SK-N-SH (cell line): ENCODE measurements around the gene ID2. TPM values are rescaled to one million over a fixed set of nuclear protein-coding genes. Genes with fewer than 3 reads are reported as not detected.

Experiments
- CTCF ChIA-PET: fragments of 300-600, 350-600 bp; formaldehyde crosslinking; extraction: SDS; loops from one replicate; lab custom pipeline; 2021; lab: Yijun Ruan, JAX
- POLR2A ChIA-PET: fragments of 350-600 bp; sonication (Branson Sonifier 250); formaldehyde crosslinking; extraction: SDS; loops from one replicate; lab custom pipeline; 2020; ENCODE audit warnings: antibody characterized with exemption, inconsistent platforms; lab: Yijun Ruan, JAX
- DNase-seq: peaks from one replicate; pipeline ENCODE4 v3.0.0; 2012
- H2AFZ ChIP-seq: fragments of 200-600 bp; sonication (generic); 2 replicates; pipeline ENCODE4 v1.8.1; 2016; ENCODE audit warnings: antibody characterized with exemption, mild to moderate bottlenecking, low read depth
- H3F3A ChIP-seq: fragments of 200-600 bp; sonication (generic); replicated peaks from 2 replicates; pipeline ENCODE3; 2016; ENCODE audit warnings: antibody characterized with exemption, mild to moderate bottlenecking; ENCODE audit not compliant: insufficient read depth
- H3K27ac ChIP-seq, 2 experiments: fragments of 200-500 bp in 1 of 2; fragments of 200-600 bp in 1 of 2; sonication (Bioruptor generic) in 1 of 2; sonication (generic), shearing (Covaris generic) in 1 of 2; 2 replicates each; pipeline versions ENCODE4 v1.5.1 to v1.6.1; 2014 to 2016; ENCODE audit warnings: low read depth in 2 of 2, inconsistent platforms in 1 of 2, low read length in 1 of 2, mild to moderate bottlenecking in 1 of 2, mixed read lengths in 1 of 2
- H3K27me3 ChIP-seq: fragments of 200-600 bp; sonication (generic), shearing (Covaris generic); 2 replicates; pipeline ENCODE4 v1.6.1; 2016; ENCODE audit warnings: mixed run types; ENCODE audit not compliant: insufficient read depth
- H3K36me3 ChIP-seq, 2 experiments: fragments of 200-500 bp in 1 of 2; fragments of 200-600 bp in 1 of 2; sonication (Bioruptor generic) in 1 of 2; sonication (generic) in 1 of 2; replicated peaks in 1 of 2; 2 replicates each; pipeline versions ENCODE3 to v1.5.1; 2014 to 2016; ENCODE audit warnings: low read length in 1 of 2, mild to moderate bottlenecking in 1 of 2; ENCODE audit not compliant: insufficient read depth in 2 of 2, control insufficient read depth in 1 of 2
- H3K4me1 ChIP-seq, 2 experiments: fragments of 200-500 bp in 1 of 2; fragments of 200-600 bp in 1 of 2; sonication (Bioruptor generic) in 1 of 2; sonication (generic), shearing (Covaris generic) in 1 of 2; 2 replicates each; pipeline versions ENCODE4 v1.5.1 to v1.6.1; 2014 to 2016; ENCODE audit warnings: low read depth in 1 of 2, low read length in 1 of 2, mixed run types in 1 of 2; ENCODE audit not compliant: insufficient read depth in 2 of 2, control insufficient read depth in 1 of 2
- H3K4me2 ChIP-seq: fragments of 200-600 bp; sonication (generic), shearing (Covaris generic); 2 replicates; pipeline ENCODE4 v1.6.1; 2017; ENCODE audit warnings: mixed run types
- H3K4me3 ChIP-seq, 2 experiments: fragments of 200-500 bp in 1 of 2; fragments of 200-600 bp in 1 of 2; sonication (Bioruptor generic) in 1 of 2; sonication (generic), shearing (Covaris generic) in 1 of 2; 2 replicates each; pipeline versions ENCODE4 v1.5.1 to v1.8.1; 2014 to 2016; ENCODE audit warnings: low read depth in 2 of 2, inconsistent platforms in 1 of 2, low read length in 1 of 2, mild to moderate bottlenecking in 1 of 2, mixed read lengths in 1 of 2, moderate library complexity in 1 of 2
- H3K79me2 ChIP-seq: fragments of 200-600 bp; sonication (generic); 2 replicates; pipeline ENCODE4 v1.8.1; 2017; ENCODE audit warnings: mild to moderate bottlenecking; ENCODE audit not compliant: insufficient read depth
- H3K9ac ChIP-seq: fragments of 200-600 bp; sonication (generic); 2 replicates; pipeline ENCODE4 v1.6.1; 2017; ENCODE audit warnings: mixed run types
- H3K9me2 ChIP-seq: fragments of 200-600 bp; sonication (generic); 2 replicates; pipeline ENCODE4 v1.6.1; 2017; ENCODE audit warnings: mixed run types
- H3K9me3 ChIP-seq: fragments of 200-600 bp; sonication (generic); 2 replicates; pipeline ENCODE4 v1.6.1; 2017; ENCODE audit warnings: mixed run types, mild to moderate bottlenecking, moderate library complexity
- H4K20me1 ChIP-seq: fragments of 200-600 bp; sonication (generic); 2 replicates; pipeline ENCODE4 v1.6.1; 2017; ENCODE audit warnings: mild to moderate bottlenecking, mixed run types; ENCODE audit not compliant: insufficient read depth
- CHD2 ChIP-seq: fragments of 150-350 bp; IDR thresholded peaks from 2 replicates; pipeline ENCODE4 v1.6.1; 2018; ENCODE audit warnings: low read length; ENCODE audit not compliant: partially characterized antibody
- CTCF ChIP-seq: fragments of 200-600 bp; sonication (generic); IDR thresholded peaks from 2 replicates; pipeline ENCODE4 v1.6.1; 2017; ENCODE audit warnings: antibody characterized with exemption, mild to moderate bottlenecking, moderate library complexity
- EZH2phosphoT487 ChIP-seq: fragments of 200-600 bp; sonication (generic); IDR thresholded peaks from 2 replicates; pipeline ENCODE4 v1.6.1; 2017; ENCODE audit warnings: low read depth, mixed run types, mild to moderate bottlenecking, antibody characterized with exemption, moderate library complexity, borderline replicate concordance
- FOXJ3 ChIP-seq: sonication (generic); formaldehyde crosslinking; IDR thresholded peaks from 2 replicates; pipeline ENCODE4 v1.5.1; 2020; ENCODE audit warnings: mild to moderate bottlenecking, missing genetic modification reagents
- FOXM1 ChIP-seq: IDR thresholded peaks from 2 replicates; pipeline ENCODE4 v1.4.0; 2012; ENCODE audit warnings: low read depth, mild to moderate bottlenecking
- GABPA ChIP-seq: IDR thresholded peaks from 2 replicates; pipeline ENCODE4 v1.4.0; 2012; ENCODE audit warnings: low read depth, mild to moderate bottlenecking
- GATA2 ChIP-seq: sonication (generic); formaldehyde crosslinking; IDR thresholded peaks from 2 replicates; pipeline ENCODE4 v1.5.0; 2020; ENCODE audit warnings: mild to moderate bottlenecking, missing genetic modification reagents
- JUND ChIP-seq: IDR thresholded peaks from 2 replicates; pipeline ENCODE4 v1.4.0; 2012
- MEF2A ChIP-seq: IDR thresholded peaks from 2 replicates; pipeline ENCODE4 v1.4.0; 2012; ENCODE audit warnings: low read depth, borderline replicate concordance
- MXI1 ChIP-seq: IDR thresholded peaks from 2 replicates; pipeline ENCODE4 v1.6.1; 2012; ENCODE audit warnings: mild to moderate bottlenecking, low read depth, low read length, improper control_type of control experiment
- NFIC ChIP-seq: IDR thresholded peaks from 2 replicates; pipeline ENCODE4 v1.4.0; 2012; ENCODE audit warnings: borderline replicate concordance
- NRF1 ChIP-seq: IDR thresholded peaks from 2 replicates; pipeline ENCODE4 v1.6.1; 2012; ENCODE audit warnings: low read depth, mild to moderate bottlenecking, low read length
- PBX3 ChIP-seq: IDR thresholded peaks from 2 replicates; pipeline ENCODE4; 2012
- RAD21 ChIP-seq: IDR thresholded peaks from 2 replicates; pipeline ENCODE4 v1.6.1; 2012; ENCODE audit warnings: mild to moderate bottlenecking, low read length
- REST ChIP-seq: IDR thresholded peaks from 2 replicates; pipeline ENCODE4 v1.6.1; 2012; ENCODE audit warnings: mild to moderate bottlenecking, low read depth, low read length, moderate library complexity
- RXRA ChIP-seq: IDR thresholded peaks from 2 replicates; pipeline ENCODE4 v1.4.0; 2012; ENCODE audit warnings: low read depth, mild to moderate bottlenecking, borderline replicate concordance
- SIN3A ChIP-seq: IDR thresholded peaks from 2 replicates; pipeline ENCODE4 v1.6.1; 2012; ENCODE audit warnings: low read depth, mild to moderate bottlenecking, low read length, moderate library complexity, borderline replicate concordance
- SMC3 ChIP-seq: IDR thresholded peaks from 2 replicates; pipeline ENCODE4 v1.6.1; 2012; ENCODE audit warnings: low read depth, low read length, improper control_type of control experiment
- TAF1 ChIP-seq: IDR thresholded peaks from 2 replicates; pipeline ENCODE4 v1.6.1; 2012; ENCODE audit warnings: low read depth, mild to moderate bottlenecking, low read length, moderate library complexity, borderline replicate concordance
- TEAD4 ChIP-seq: IDR thresholded peaks from 2 replicates; pipeline ENCODE4 v1.4.0; 2012; ENCODE audit warnings: mild to moderate bottlenecking, borderline replicate concordance; ENCODE audit not compliant: insufficient read depth
- WGBS: methylation state at CpG from one replicate; pipeline ENCODE4 v1.1.6; 2017; ENCODE audit warnings: low lambda C conversion rate; 5-methylcytosine and 5-hydroxymethylcytosine counted together
- polyA plus RNA-seq, 3 experiments: library from polyadenylated mRNA; depleted of rRNA; stranded (reverse); fragments of >200 nt; gene quantifications; 2 replicates each; pipeline ENCODE4 v1.2.3, GENCODE V29; 2012

The ID2 gene
- polyA plus RNA-seq, 1 of the 3 experiments (the other 2 are of a cell fraction), result 459 TPM

- no peaks in the 10 kb centered on the region; a peak in 1 of 4 replicates for H3K4me1 ChIP-seq
- H3K4me3 ChIP-seq, result no peak overlapping the region
- H3K36me3 ChIP-seq, result no peaks in the 10 kb centered on the region
- 96% methylated on average over 9 of the region's 9 CpGs for WGBS
- H3K9me3 ChIP-seq, result no peaks in the 10 kb centered on the region; the same call in 1 of the 2 replicates
- H3K79me2 ChIP-seq, result no peaks in the 10 kb centered on the region
- no peaks in the 10 kb centered on the region for H3K27me3 ChIP-seq
- POLR2A ChIA-PET, result interaction anchor here (1.9 kb wide), 1 partner anchor 10 kb away, joined by 6 read pairs; the partner anchor contains the start of gene ID2
- no peak overlapping the region for H3K4me2 ChIP-seq
- TF ChIP-seq MEF2A (no peak), FOXM1 (no peak), TAF1 (no peak), FOXJ3 (no peak), SMC3 (no peak), GABPA (no peak), RXRA (no peak), NRF1 (no peak), PBX3 (no peak), REST (no peak), EZH2phosphoT487 (no peak), RAD21 (no peak), JUND (no peak), CHD2 (no peak), SIN3A (no peak), GATA2 (no peak), MXI1 (no peak), TEAD4 (no peak), NFIC (no peak), CTCF (no peak)
- TF ChIP-seq, all 33 proteins: peak for 0
- CTCF ChIA-PET, result interaction anchor here (1.5 to 2.2 kb wide), 3 partner anchors 19 to 1004 kb away, joined by 3 to 10 read pairs (median 7); no protein-coding TSS in a partner anchor
- H3F3A ChIP-seq, result peaks cover 4% of the 10 kb centered on the region
- no peak overlapping the region for H2AFZ ChIP-seq
- no peaks in the 10 kb centered on the region for H4K20me1 ChIP-seq
- DNase-seq, result no peak
- no peaks in the 10 kb centered on the region for H3K9me2 ChIP-seq
- H3K9ac ChIP-seq, result no peak overlapping the region
- H3K27ac ChIP-seq, result no peak overlapping the region
Observed at GRCh38 chr2:8691859-8692437, 10.1 kb downstream of the ID2 start.
